ENCODE measurements around the gene HSPA9. TPM values are rescaled to one million over a fixed set of nuclear protein-coding genes. Genes with fewer than 3 reads are reported as not detected.

HSPA9 gene
- total and polyA plus RNA-seq, 2 of the 8 experiments (the other 6 are each of a cell fraction or from before 2014, with no cell fraction given) = 191 to 395 TPM

- Histone ChIP-seq H3K27me3 (replicated peaks in 1 of 4; ENCODE audit: control insufficient read depth in 3 of 4, extremely low read depth in 1 of 4, insufficient read depth in 3 of 4, low read length in 3 of 4) (no peaks in the 10 kb centered on the region), H3K9me3 (ENCODE audit: insufficient read depth in 2 of 2, low read depth in 1 of 2, low read length in 1 of 2) (no peaks in the 10 kb centered on the region), H4K5ac (ENCODE audit: insufficient read length, low read depth, low read length) (no peak overlapping the region), H2AK5ac (ENCODE audit: low read depth, low read length) (no peak overlapping the region), H3K56ac (replicated peaks; ENCODE audit: insufficient read length, low read depth, low read length) (no peak overlapping the region), H2BK5ac (ENCODE audit: low read depth, low read length) (no peak overlapping the region), H3K27ac (ENCODE audit: low read depth, low read length) (no peak overlapping the region), H4K20me1 (replicated peaks in 1 of 2; ENCODE audit: control insufficient read depth in 1 of 2, insufficient read depth in 2 of 2, low read length in 2 of 2) (peaks cover 9 to 13% of the 10 kb centered on the region in 2 experiments), H3K4me2 (ENCODE audit: insufficient read depth in 1 of 2, low read depth in 2 of 2, low read length in 2 of 2) (no peak overlapping the region), H2BK20ac (ENCODE audit: low read length) (no peak overlapping the region), H3K4me1 (replicated peaks in 1 of 4; ENCODE audit: control insufficient read depth in 3 of 4, insufficient read depth in 4 of 4, low read length in 3 of 4) (no peaks in the 10 kb centered on the region), H2BK12ac (ENCODE audit: low read depth, low read length) (no peak overlapping the region), H2BK15ac (ENCODE audit: low read length) (no peak overlapping the region), H3K4ac (replicated peaks; ENCODE audit: insufficient read length, low read depth, low read length) (no peak overlapping the region), H3K4me3 (ENCODE audit: extremely low read depth in 1 of 4, insufficient read depth in 2 of 4, low read depth in 3 of 4, low read length in 4 of 4) (no peak overlapping the region), H3K18ac (ENCODE audit: extremely low read depth, low read length) (no peak overlapping the region), H3K79me1 (ENCODE audit: low read depth, low read length) (peaks cover 3% of the 10 kb centered on the region), H3K23ac (ENCODE audit: insufficient read length) (no peak overlapping the region), H3K9ac (replicated peaks in 1 of 4; ENCODE audit: extremely low read depth in 1 of 4, low read depth in 3 of 4, low read length in 3 of 4) (no peak overlapping the region), H2AFZ (ENCODE audit: low read length) (no peak overlapping the region), H3K23me2 (ENCODE audit: low read depth, low read length) (no peaks in the 10 kb centered on the region), H2BK120ac (replicated peaks; ENCODE audit: low read depth, low read length) (no peak overlapping the region), H3K79me2 (ENCODE audit: control insufficient read depth in 1 of 2, insufficient read depth in 2 of 2, low read length in 2 of 2) (peaks cover 0 to 77% of the 10 kb centered on the region in 2 experiments; a peak in 2 of 4 replicates), H4K8ac (ENCODE audit: extremely low read depth, insufficient read depth, low read length) (no peak overlapping the region), H3K14ac (ENCODE audit: insufficient read length) (no peak overlapping the region), H3K36me3 (ENCODE audit: control insufficient read depth in 2 of 4, insufficient read depth in 4 of 4, low read length in 3 of 4) (peaks cover 43 to 96% (median 78%) of the 10 kb centered on the region in 4 experiments), H4K91ac (replicated peaks; ENCODE audit: insufficient read length, low read length) (no peak overlapping the region)
- WGBS, 2 experiments (ENCODE audit: extremely low coverage in 1 of 2, insufficient coverage in 1 of 2, insufficient read length in 1 of 2, insufficient replicate concordance in 2 of 2, low coverage in 1 of 2, low lambda C conversion rate in 2 of 2, missing lambda C conversion rate in 1 of 2) = 92% methylated on average over 9 of the region's 9 CpGs; no CpG with 5 or more reads in 1 of the 2 experiments
- no peak for FAIRE-seq
- no peak for DNase-seq (ENCODE audit: low read depth in 1 of 2, low spot score in 2 of 2)
- POLR2A ChIA-PET (ENCODE audit: partially characterized antibody) = interaction anchor here (0.6 to 26.9 kb wide), 8 partner anchors 2 to 784 kb away, joined by 3 to 1018 read pairs (median 3); partner anchors contain the start of genes ETF1 and HSPA9
- CTCF ChIA-PET (ENCODE audit: partially characterized antibody) = interaction anchor here (1.0 to 2.0 kb wide), 2 partner anchors 15 to 17 kb away, joined by 3 to 5 read pairs; no protein-coding TSS in a partner anchor
- TF ChIP-seq RNF2 (IDR thresholded peaks at IDR 0.05; ENCODE audit: borderline replicate concordance, low read depth, low read length, missing control alignments, poor library complexity, severe bottlenecking) (no peak), EP300 (IDR thresholded peaks at IDR 0.05; ENCODE audit: borderline replicate concordance in 1 of 2, low read depth in 2 of 2, low read length in 2 of 2) (no peak), TEAD4 (IDR thresholded peaks at IDR 0.05; ENCODE audit: low read depth, low read length) (no peak), E2F6 (IDR thresholded peaks at IDR 0.05) (no peak), NANOG (IDR thresholded peaks at IDR 0.05; ENCODE audit: insufficient read depth, low read depth, low read length, poor library complexity, severe bottlenecking) (no peak), BRCA1 (IDR thresholded peaks at IDR 0.05; ENCODE audit: low read depth, low read length) (no peak), SRF (IDR thresholded peaks at IDR 0.05; ENCODE audit: low read depth, low read length) (no peak), TCF12 (IDR thresholded peaks at IDR 0.05; ENCODE audit: low read depth, low read length) (no peak), POLR2AphosphoS5 (IDR thresholded peaks at IDR 0.05; ENCODE audit: low read depth, low read length) (no peak), CHD1 (IDR thresholded peaks at IDR 0.05; ENCODE audit: low read depth, low read length) (no peak), SAP30 (IDR thresholded peaks at IDR 0.05; ENCODE audit: insufficient read depth, insufficient replicate concordance, low read length) (no peak), HDAC2 (IDR thresholded peaks at IDR 0.05; ENCODE audit: borderline replicate concordance in 1 of 2, low read depth in 2 of 2, low read length in 2 of 2) (no peak), SIRT6 (IDR thresholded peaks at IDR 0.05; ENCODE audit: low read length) (no peak)
Measured at GRCh38 chr5:138564242-138564641, 11.0 kb downstream of the HSPA9 start.
